DND-41 (cell line): Measurements from ENCODE around the gene SEC14L2.

Experiments
- ATAC-seq: fragments of 200-7000 bp; cut with Tn5 transposase; 3 replicates; pipeline ENCODE4 v1.9.1; 2021; ENCODE audit warnings: low read depth; ENCODE audit not compliant: insufficient read depth
- DNase-seq: peaks from one replicate; pipeline ENCODE4 v3.0.0-alpha.2; 2020
- H2AFZ ChIP-seq: 2 replicates; pipeline ENCODE4 v1.6.0; 2012; ENCODE audit warnings: low read depth, low read length
- H3K27ac ChIP-seq: 2 replicates; pipeline ENCODE4 v1.5.1; 2012; ENCODE audit warnings: low read length, inconsistent platforms
- H3K27me3 ChIP-seq: fragments of 200-600 bp; sonication (generic); 2 replicates; pipeline ENCODE4 v1.6.0; 2012; ENCODE audit warnings: low read length, mild to moderate bottlenecking, inconsistent platforms; ENCODE audit not compliant: insufficient read depth, poor library complexity
- H3K36me3 ChIP-seq: 2 replicates; pipeline ENCODE4 v1.5.1; 2012; ENCODE audit warnings: low read length, inconsistent platforms; ENCODE audit not compliant: insufficient read depth
- H3K4me1 ChIP-seq: 2 replicates; pipeline ENCODE4 v1.5.1; 2012; ENCODE audit warnings: mild to moderate bottlenecking, low read length; ENCODE audit not compliant: insufficient read depth
- H3K4me2 ChIP-seq: 2 replicates; pipeline ENCODE4 v1.6.0; 2012; ENCODE audit warnings: mild to moderate bottlenecking, moderate library complexity, low read length, inconsistent platforms; ENCODE audit not compliant: insufficient read depth
- H3K4me3 ChIP-seq, 2 experiments: fragments of 200-600 bp in 1 of 2; shearing (Covaris generic) in 1 of 2; 2 replicates each; pipeline ENCODE4 v1.5.1; 2012 to 2016; ENCODE audit warnings: inconsistent platforms in 2 of 2, low read length in 2 of 2, mild to moderate bottlenecking in 2 of 2, low read depth in 1 of 2, moderate library complexity in 1 of 2
- H3K79me2 ChIP-seq: 2 replicates; pipeline ENCODE4 v1.6.0; 2012; ENCODE audit warnings: low read length, inconsistent platforms; ENCODE audit not compliant: insufficient read depth
- H3K9ac ChIP-seq: 2 replicates; pipeline ENCODE4 v1.6.0; 2012; ENCODE audit warnings: low read depth, mild to moderate bottlenecking, inconsistent platforms, low read length, moderate library complexity
- H3K9me3 ChIP-seq: 2 replicates; pipeline ENCODE4 v1.5.1; 2012; ENCODE audit warnings: low read length, moderate library complexity, mild to moderate bottlenecking, inconsistent platforms; ENCODE audit not compliant: insufficient read depth, severe bottlenecking
- H4K20me1 ChIP-seq: 2 replicates; pipeline ENCODE4 v1.6.0; 2012; ENCODE audit warnings: low read length; ENCODE audit not compliant: insufficient read depth
- CTCF ChIP-seq: IDR thresholded peaks from 2 replicates; pipeline ENCODE4 v1.5.1; 2012; ENCODE audit warnings: borderline replicate concordance, low read length, moderate library complexity, mild to moderate bottlenecking; ENCODE audit not compliant: poor library complexity, severe bottlenecking; ENCODE audit errors: extremely low read depth
- EZH2 ChIP-seq: IDR thresholded peaks from 3 replicates; pipeline ENCODE4 v1.6.1; 2012; ENCODE audit warnings: borderline replicate concordance, low read depth, mild to moderate bottlenecking, moderate library complexity, low read length, inconsistent platforms; ENCODE audit not compliant: severe bottlenecking

Gene SEC14L2

GRCh38 chr22:30441088-30441487 is 44.3 kb downstream of the SEC14L2 start:
- Histone ChIP-seq H4K20me1 (no peaks in the 10 kb centered on the region), H3K36me3 (no peaks in the 10 kb centered on the region), H3K4me3 (no peak overlapping the region), H3K4me1 (peaks cover 24% of the 10 kb centered on the region), H3K9ac (no peak overlapping the region), H3K27me3 (no peaks in the 10 kb centered on the region), H3K79me2 (no peaks in the 10 kb centered on the region), H3K9me3 (no peaks in the 10 kb centered on the region), H3K27ac (no peak overlapping the region), H3K4me2 (no peak overlapping the region), H2AFZ (no peak overlapping the region)
- no peak for TF ChIP-seq CTCF
- no peak for TF ChIP-seq EZH2
- DNase-seq (no peak), ATAC-seq (no peak)

- Histone ChIP-seq H3K4me1 (peaks cover 24% of the 10 kb centered on the region), H3K36me3 (no peaks in the 10 kb centered on the region), H2AFZ (no peak overlapping the region), H3K9me3 (no peaks in the 10 kb centered on the region), H3K4me3 (no peak overlapping the region), H3K4me2 (no peak overlapping the region), H3K9ac (no peak overlapping the region), H4K20me1 (no peaks in the 10 kb centered on the region), H3K79me2 (no peaks in the 10 kb centered on the region), H3K27me3 (no peaks in the 10 kb centered on the region), H3K27ac (no peak overlapping the region)
- peak; percentile 53; the same call in 1 of the 3 replicates for ATAC-seq
- TF ChIP-seq CTCF (peak; percentile 76), EZH2 (no peak)
- DNase-seq = peak; percentile 56
Observed at GRCh38 chr22:30444632-30445437, 48.0 kb downstream of the SEC14L2 start.

GRCh38 chr22:30445438-30446145 is 48.8 kb downstream of the SEC14L2 start:
- H3K9ac ChIP-seq = no peak overlapping the region
- no peak overlapping the region for H2AFZ ChIP-seq

More at GRCh38 chr22:30445438-30446145, 48.8 kb downstream of the SEC14L2 start:
- no peak overlapping the region for H3K4me3 ChIP-seq
- DNase-seq (no peak), ATAC-seq (no peak)
- H3K4me2 ChIP-seq = no peak overlapping the region
- no peaks in the 10 kb centered on the region for H3K79me2 ChIP-seq
- peaks cover 24% of the 10 kb centered on the region for H3K4me1 ChIP-seq
- no peaks in the 10 kb centered on the region for H4K20me1 ChIP-seq
- no peak overlapping the region for H3K27ac ChIP-seq
- H3K27me3 ChIP-seq = no peaks in the 10 kb centered on the region
- TF ChIP-seq EZH2 = no peak
- TF ChIP-seq CTCF = no peak
- no peaks in the 10 kb centered on the region for H3K36me3 ChIP-seq
- no peaks in the 10 kb centered on the region for H3K9me3 ChIP-seq
